ENCODE measurements around the gene GNAS-AS1.

DNA sequence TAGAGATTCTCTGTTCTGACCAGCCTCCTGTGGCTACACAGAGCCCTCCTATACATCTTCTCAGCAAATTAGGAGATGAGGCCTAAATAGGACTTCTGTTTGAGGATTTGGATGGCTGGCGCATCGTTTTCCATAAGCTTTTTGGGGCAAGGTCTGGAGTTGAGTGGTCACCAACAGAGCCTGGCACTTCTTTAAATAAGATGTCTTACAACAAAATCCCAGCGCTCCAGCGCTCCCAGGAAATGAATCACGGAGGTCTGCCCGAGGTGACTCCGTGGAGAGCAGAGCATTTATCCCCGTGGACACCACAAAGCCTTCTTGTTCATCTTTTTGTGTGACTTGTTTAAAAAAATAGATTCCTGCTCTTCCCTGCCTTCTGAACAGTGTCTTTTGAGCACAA is 75.3 kb downstream of the GNAS-AS1 start:
- TF ChIP-seq, protein P1, sequence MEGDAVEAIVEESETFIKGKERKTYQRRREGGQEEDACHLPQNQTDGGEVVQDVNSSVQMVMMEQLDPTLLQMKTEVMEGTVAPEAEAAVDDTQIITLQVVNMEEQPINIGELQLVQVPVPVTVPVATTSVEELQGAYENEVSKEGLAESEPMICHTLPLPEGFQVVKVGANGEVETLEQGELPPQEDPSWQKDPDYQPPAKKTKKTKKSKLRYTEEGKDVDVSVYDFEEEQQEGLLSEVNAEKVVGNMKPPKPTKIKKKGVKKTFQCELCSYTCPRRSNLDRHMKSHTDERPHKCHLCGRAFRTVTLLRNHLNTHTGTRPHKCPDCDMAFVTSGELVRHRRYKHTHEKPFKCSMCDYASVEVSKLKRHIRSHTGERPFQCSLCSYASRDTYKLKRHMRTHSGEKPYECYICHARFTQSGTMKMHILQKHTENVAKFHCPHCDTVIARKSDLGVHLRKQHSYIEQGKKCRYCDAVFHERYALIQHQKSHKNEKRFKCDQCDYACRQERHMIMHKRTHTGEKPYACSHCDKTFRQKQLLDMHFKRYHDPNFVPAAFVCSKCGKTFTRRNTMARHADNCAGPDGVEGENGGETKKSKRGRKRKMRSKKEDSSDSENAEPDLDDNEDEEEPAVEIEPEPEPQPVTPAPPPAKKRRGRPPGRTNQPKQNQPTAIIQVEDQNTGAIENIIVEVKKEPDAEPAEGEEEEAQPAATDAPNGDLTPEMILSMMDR (IDR thresholded peaks at IDR 0.05) = no peak
- TF ChIP-seq POLR2A (IDR thresholded peaks at IDR 0.05) = no peak
